ENCODE measurements around the gene ORM2.

DNA sequence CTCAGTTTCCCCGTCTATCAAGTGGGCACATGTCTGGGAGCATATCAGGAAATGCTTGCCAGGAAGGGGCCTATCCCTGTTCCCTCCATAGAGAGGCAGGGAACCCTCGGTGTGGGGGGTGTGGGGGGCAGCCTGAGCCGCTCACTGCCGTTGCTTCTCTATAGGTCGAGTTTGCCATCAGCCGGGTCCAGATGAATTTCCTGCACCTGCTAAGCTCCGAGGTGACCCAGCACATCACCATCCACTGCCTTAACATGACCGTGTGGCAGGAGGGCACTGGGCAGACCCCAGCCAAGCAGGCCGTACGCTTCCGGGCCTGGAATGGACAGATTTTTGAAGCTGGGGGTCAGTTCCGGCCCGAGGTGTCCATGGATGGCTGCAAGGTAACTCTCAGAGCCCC lies 20.6 kb upstream of the ORM2 start:
- no peak for TF ChIP-seq POLR2A (IDR thresholded peaks at IDR 0.05; ENCODE audit: low read depth, low read length)
- no peak for TF ChIP-seq TAF1 (IDR thresholded peaks at IDR 0.05; ENCODE audit: low read depth, low read length)

Measured in GM12891 (cell line).